IMR-90 (cell line): ENCODE results near the gene EME2. TPM values are rescaled to one million over a fixed set of nuclear protein-coding genes. Genes with fewer than 3 reads are reported as not detected.

Experiments
- ATAC-seq: fragments of 200-7000 bp; cut with Tn5 transposase; 2 replicates; pipeline ENCODE4 v1.9.1; 2020; ENCODE audit warnings: low read depth, mild to moderate bottlenecking, moderate library complexity
- BruUV-seq: library from RNA; stranded (reverse); fragments of 400-500 nt; replicated peaks from 2 replicates; lab custom pipeline; 2021; lab: Mats Ljungman, UMichigan
- CTCF ChIA-PET: fragments of 300-600 bp; formaldehyde crosslinking; extraction: SDS; loops from one replicate; lab custom pipeline; 2021; ENCODE audit warnings: antibody characterized with exemption; lab: Yijun Ruan, JAX
- POLR2A ChIA-PET: fragments of 300-600 bp; sonication (Branson Sonifier 250); formaldehyde crosslinking; loops from one replicate; lab custom pipeline; 2022; ENCODE audit warnings: antibody characterized with exemption; ENCODE audit not compliant: unreplicated experiment; lab: Charles Lee
- DNase-seq: peaks from one replicate; pipeline ENCODE4 v3.0.0; 2013
- H2AFZ ChIP-seq: replicated peaks from 2 replicates; pipeline ENCODE3; 2013; ENCODE audit warnings: low read length, mild to moderate bottlenecking; ENCODE audit not compliant: poor library complexity
- H2AK5ac ChIP-seq: 2 replicates; pipeline ENCODE4 v1.6.1; 2013; ENCODE audit warnings: low read depth, low read length, inconsistent platforms
- H2AK9ac ChIP-seq: replicated peaks from 2 replicates; pipeline ENCODE3; 2013; ENCODE audit warnings: mild to moderate bottlenecking, low read depth, low read length, moderate library complexity; ENCODE audit not compliant: poor library complexity
- H2BK120ac ChIP-seq: 2 replicates; pipeline ENCODE4 v1.6.1; 2013; ENCODE audit warnings: low read depth, low read length, inconsistent platforms
- H2BK15ac ChIP-seq: 3 replicates; pipeline ENCODE4 v1.6.1; 2013; ENCODE audit warnings: low read depth, low read length, inconsistent platforms
- H2BK20ac ChIP-seq: 2 replicates; pipeline ENCODE4 v1.6.1; 2013; ENCODE audit warnings: low read depth, mild to moderate bottlenecking, inconsistent platforms, low read length, moderate library complexity
- H2BK5ac ChIP-seq: 2 replicates; pipeline ENCODE4 v1.6.1; 2013; ENCODE audit warnings: mild to moderate bottlenecking, low read depth, low read length, inconsistent platforms; ENCODE audit not compliant: poor library complexity, severe bottlenecking
- H3K14ac ChIP-seq: replicated peaks from 2 replicates; pipeline ENCODE4 v1.6.1; 2013; ENCODE audit warnings: low read depth, low read length, inconsistent platforms
- H3K18ac ChIP-seq: 2 replicates; pipeline ENCODE4 v1.6.1; 2013; ENCODE audit warnings: low read depth, low read length, control low read depth
- H3K23ac ChIP-seq: 2 replicates; pipeline ENCODE4 v1.6.1; 2013; ENCODE audit warnings: low read depth, low read length, inconsistent platforms
- H3K27ac ChIP-seq: 2 replicates; pipeline ENCODE4 v1.5.1; 2013; ENCODE audit warnings: mild to moderate bottlenecking, control low read depth, low read length; ENCODE audit not compliant: insufficient read depth
- H3K27me3 ChIP-seq: 2 replicates; pipeline ENCODE4 v1.6.1; 2013; ENCODE audit warnings: low read length; ENCODE audit not compliant: control insufficient read depth, insufficient read depth
- H3K36me3 ChIP-seq: 2 replicates; pipeline ENCODE4 v1.6.1; 2013; ENCODE audit warnings: low read length, mixed read lengths; ENCODE audit not compliant: control insufficient read depth, insufficient read depth
- H3K4ac ChIP-seq: 2 replicates; pipeline ENCODE4 v1.6.1; 2013; ENCODE audit warnings: low read depth, low read length, inconsistent platforms
- H3K4me1 ChIP-seq: 2 replicates; pipeline ENCODE4 v1.6.1; 2013; ENCODE audit warnings: low read length, mixed read lengths; ENCODE audit not compliant: control insufficient read depth, insufficient read depth
- H3K4me2 ChIP-seq: 2 replicates; pipeline ENCODE4 v1.6.1; 2013; ENCODE audit warnings: low read depth, mild to moderate bottlenecking, control low read depth, low read length, moderate library complexity
- H3K4me3 ChIP-seq: 2 replicates; pipeline ENCODE4 v1.5.1; 2013; ENCODE audit warnings: low read depth, mild to moderate bottlenecking, control low read depth, low read length, moderate library complexity; ENCODE audit not compliant: insufficient read depth
- H3K56ac ChIP-seq: 2 replicates; pipeline ENCODE4 v1.6.1; 2013; ENCODE audit warnings: low read length, inconsistent platforms; ENCODE audit not compliant: insufficient read depth; ENCODE audit errors: extremely low read depth
- H3K79me1 ChIP-seq, 2 experiments: 2 replicates each; pipeline ENCODE4 v1.6.1; 2013; ENCODE audit warnings: low read length in 2 of 2, inconsistent platforms in 1 of 2, low read depth in 1 of 2
- H3K9ac ChIP-seq: 2 replicates; pipeline ENCODE4 v1.6.1; 2013; ENCODE audit warnings: low read depth, low read length, control low read depth
- H3K9me1 ChIP-seq: 2 replicates; pipeline ENCODE4 v1.6.1; 2013; ENCODE audit warnings: low read length, inconsistent platforms; ENCODE audit not compliant: insufficient read depth
- H3K9me3 ChIP-seq: 2 replicates; pipeline ENCODE4 v1.6.1; 2013; ENCODE audit warnings: low read length; ENCODE audit not compliant: control insufficient read depth, insufficient read depth
- H4K20me1 ChIP-seq: 2 replicates; pipeline ENCODE4 v1.6.1; 2013; ENCODE audit warnings: low read length, inconsistent platforms; ENCODE audit not compliant: insufficient read depth
- H4K5ac ChIP-seq: 2 replicates; pipeline ENCODE4 v1.6.1; 2013; ENCODE audit warnings: mild to moderate bottlenecking, low read depth, low read length, control low read depth
- H4K8ac ChIP-seq, 2 experiments: 2 replicates each; pipeline ENCODE4 v1.6.1; 2013; ENCODE audit warnings: low read depth in 2 of 2, low read length in 2 of 2, control low read depth in 1 of 2, inconsistent platforms in 1 of 2
- H4K91ac ChIP-seq: 2 replicates; pipeline ENCODE4 v1.6.1; 2013; ENCODE audit warnings: low read depth, low read length, inconsistent platforms; ENCODE audit not compliant: insufficient read depth
- CHD1 ChIP-seq: IDR thresholded peaks from 2 replicates; pipeline ENCODE4 v1.6.1; 2012; ENCODE audit warnings: low read depth, low read length, improper control_type of control experiment
- FOS ChIP-seq: fragments of 150-350 bp; IDR thresholded peaks from 2 replicates; pipeline ENCODE4 v1.6.1; 2016; ENCODE audit warnings: low read depth, low read length
- RAD21 ChIP-seq: IDR thresholded peaks from 2 replicates; pipeline ENCODE4 v1.6.1; 2012; ENCODE audit warnings: low read length, improper control_type of control experiment
- RCOR1 ChIP-seq: IDR thresholded peaks from 2 replicates; pipeline ENCODE4 v1.6.1; 2012; ENCODE audit warnings: mild to moderate bottlenecking, low read length, improper control_type of control experiment; ENCODE audit not compliant: insufficient replicate concordance
- RFX5 ChIP-seq: IDR thresholded peaks from 2 replicates; pipeline ENCODE4 v1.8.0; 2012; ENCODE audit warnings: low read depth, mild to moderate bottlenecking, low read length, moderate library complexity
- SMC3 ChIP-seq: fragments of 150-350 bp; IDR thresholded peaks from 2 replicates; pipeline ENCODE4 v1.6.1; 2016; ENCODE audit warnings: low read depth, mild to moderate bottlenecking, antibody characterized with exemption, low read length, moderate library complexity
- WGBS, 2 experiments: methylation state at CpG; one replicate each; pipeline versions ENCODE4 v1.1.5 to v1.1.7; 2013; ENCODE audit warnings: missing lambda C conversion rate in 2 of 2; ENCODE audit not compliant: insufficient read length in 1 of 2; ENCODE audit errors: extremely low coverage in 2 of 2; 5-methylcytosine and 5-hydroxymethylcytosine counted together
- dilution Hi-C: fragments of 300-500 bp; cut with HindIII; formaldehyde crosslinking; loops from one replicate; pipeline ENCODE4 v1.14.3; 2018; ENCODE audit warnings: low sequenced_read_pairs; ENCODE audit not compliant: unreplicated experiment
- in situ Hi-C: fragments of 300-500 bp; cut with MboI; formaldehyde crosslinking; loops from 3 replicates; pipeline ENCODE4 v1.14.3; 2019; ENCODE audit warnings: low sequenced_read_pairs, inconsistent platforms, mixed read lengths
- intact Hi-C: fragments of 100-400 bp; cut with micrococcal nuclease; formaldehyde crosslinking; loops from 2 replicates; pipeline ENCODE4 v1.10.0; 2022
- polyA plus RNA-seq, 3 experiments: library from polyadenylated mRNA; depleted of rRNA; stranded (reverse); fragments of >200 nt; gene quantifications; 2 replicates each; pipeline ENCODE4 v1.2.3, GENCODE V29; 2012; ENCODE audit warnings: low replicate concordance in 1 of 3
- total RNA-seq: library from RNA; depleted of rRNA; stranded (reverse); fragments of >200 nt; gene quantifications from 2 replicates; pipeline ENCODE4 v1.2.3, GENCODE V29; 2012

Gene EME2
- total and polyA plus RNA-seq, 2 of the 4 experiments (the other 2 are of a cell fraction): 1.3 to 9.6 TPM

GRCh38 chr16:1778200-1779179 lies 5.9 kb downstream of the EME2 start:
- H3K4me3 ChIP-seq: no peak overlapping the region
- BruUV-seq: no TSS peak
- H3K9me3 ChIP-seq: no peaks in the 10 kb centered on the region
- no peak overlapping the region for H3K9ac ChIP-seq
- DNase-seq (no peak), ATAC-seq (no peak)
- no peak overlapping the region for H3K56ac ChIP-seq
- H3K4me2 ChIP-seq: no peak overlapping the region
- H4K8ac ChIP-seq: no peak overlapping the region
- CTCF ChIA-PET: no interaction called here
- no peak overlapping the region for H3K27ac ChIP-seq
- H3K4ac ChIP-seq: no peak overlapping the region
- H4K5ac ChIP-seq: no peak overlapping the region
- H3K18ac ChIP-seq: no peak overlapping the region
- H2BK120ac ChIP-seq: no peak overlapping the region
- no peak overlapping the region for H3K23ac ChIP-seq
- peaks cover 16% of the 10 kb centered on the region for H4K20me1 ChIP-seq
- H2AK9ac ChIP-seq: peak overlapping the region; percentile 52
- in situ Hi-C loops (no loop called here), dilution Hi-C loops (no loop called here), intact Hi-C loops (no loop called here)
- peaks cover 11% of the 10 kb centered on the region for H3K4me1 ChIP-seq
- POLR2A ChIA-PET: no interaction called here
- no peak overlapping the region for H4K91ac ChIP-seq
- H3K9me1 ChIP-seq: peaks cover 7% of the 10 kb centered on the region; the same call in 1 of the 2 replicates
- H3K27me3 ChIP-seq: no peaks in the 10 kb centered on the region
- no peak overlapping the region for H2BK15ac ChIP-seq
- TF ChIP-seq RCOR1: no peak
- no peak for TF ChIP-seq RAD21
- TF ChIP-seq RFX5: no peak
- no peak for TF ChIP-seq SMC3
- TF ChIP-seq CHD1: no peak
- no peak for TF ChIP-seq FOS
- H2BK5ac ChIP-seq: no peak overlapping the region
- no peak overlapping the region for H2AK5ac ChIP-seq
- 84% methylated on average over 12 of the region's 34 CpGs; no CpG with 5 or more reads in 1 of the 2 experiments for WGBS, 2 experiments
- no peak overlapping the region for H3K14ac ChIP-seq
- no peak overlapping the region for H2BK20ac ChIP-seq
- peak overlapping the region; percentile 52 for H2AFZ ChIP-seq
- peaks cover 9 to 61% of the 10 kb centered on the region in 2 experiments for H3K79me1 ChIP-seq
- H3K36me3 ChIP-seq: peaks cover 31% of the 10 kb centered on the region
